K562 (cell line): ENCODE measurements around the gene NCOA1.

Experiments
- FOXJ3 ChIP-seq: sonication (generic); formaldehyde crosslinking; IDR thresholded peaks from 2 replicates; pipeline ENCODE4 v1.4.0; 2020; ENCODE audit warnings: mild to moderate bottlenecking, missing genetic modification reagents
- SETDB1 ChIP-seq: IDR thresholded peaks from one replicate; pipeline ENCODE4 v1.6.1; 2012; ENCODE audit warnings: low read length, control low read depth, inconsistent platforms

DNA sequence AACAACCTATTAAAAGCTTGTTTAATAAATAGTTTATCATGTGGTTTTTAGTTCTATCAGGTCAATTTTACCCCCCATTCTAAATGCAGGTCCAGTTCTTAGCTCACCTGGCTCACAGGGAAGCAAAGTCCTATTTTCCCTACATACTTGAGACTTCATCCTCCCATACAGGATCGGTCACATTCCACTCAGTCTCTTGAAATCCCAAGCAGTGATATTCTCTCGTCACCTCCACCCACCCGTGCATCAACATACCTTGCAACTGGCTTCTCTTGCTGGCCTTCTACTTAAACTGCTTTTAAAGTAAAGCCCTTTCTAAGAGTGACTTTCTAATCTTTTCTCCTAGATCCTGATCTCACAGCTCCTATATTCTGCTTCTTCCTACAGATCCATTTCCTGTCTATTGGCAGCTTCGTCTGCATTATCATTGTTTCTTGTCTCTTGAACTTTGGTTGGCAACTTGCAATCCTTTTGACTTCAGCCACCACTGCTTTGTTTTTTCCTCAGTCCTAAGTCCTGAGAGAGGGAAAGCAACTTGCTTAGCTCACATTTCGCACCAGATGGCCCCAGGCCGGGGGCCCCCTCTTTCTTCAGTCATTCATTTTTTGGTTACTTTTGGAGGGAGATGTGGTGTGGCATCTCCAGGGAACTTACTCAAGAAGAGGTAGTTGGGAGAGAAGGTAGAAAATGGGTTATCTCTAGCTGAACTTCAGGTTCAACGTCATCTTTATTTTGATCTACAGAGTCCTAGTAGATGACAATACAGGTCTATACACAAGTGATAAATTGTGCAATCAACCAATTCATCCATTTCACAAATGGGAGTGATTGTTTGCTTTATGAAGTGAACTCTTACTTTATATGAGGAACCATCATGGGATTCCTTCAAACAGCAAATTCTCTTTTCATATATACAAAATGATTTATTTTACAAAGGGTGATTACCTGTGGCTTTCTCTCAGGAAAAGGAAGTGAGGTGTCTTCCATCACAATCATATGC, 23.9 kb upstream of the NCOA1 start:
- TF ChIP-seq FOXJ3 = no peak
- no peak for TF ChIP-seq SETDB1
